WTC11 (cell line): ENCODE measurements around the gene DUT. TPM values are rescaled to one million over a fixed set of nuclear protein-coding genes. Genes with fewer than 3 reads are reported as not detected.

Experiments
- ATAC-seq: fragments of 200-7000 bp; cut with Tn5 transposase; 2 replicates; pipeline ENCODE4 v1.10.0; 2021; ENCODE audit warnings: mild to moderate bottlenecking, moderate library complexity
- CTCF ChIA-PET: fragments of 300-600 bp; sonication (Branson Sonifier 250); formaldehyde crosslinking; loops from one replicate; lab custom pipeline; 2021; ENCODE audit warnings: antibody characterized with exemption; lab: Charles Lee
- POLR2A ChIA-PET: fragments of 350-600 bp; sonication (Branson Sonifier 250); formaldehyde crosslinking; loops from one replicate; lab custom pipeline; 2021; ENCODE audit warnings: antibody characterized with exemption; lab: Charles Lee
- DNase-seq: peaks from one replicate; pipeline ENCODE4 v3.0.0; 2021; ENCODE audit warnings: low spot score
- H3K27ac Mint-ChIP-seq: 2 replicates; pipeline ENCODE4 v1.8.0; 2021; ENCODE audit warnings: mixed read lengths
- H3K27me3 Mint-ChIP-seq: 2 replicates; pipeline ENCODE4 v1.8.0; 2021; ENCODE audit warnings: low read depth, mild to moderate bottlenecking, moderate library complexity, mixed read lengths
- H3K36me3 Mint-ChIP-seq: 2 replicates; pipeline ENCODE4 v1.8.0; 2021; ENCODE audit warnings: mixed read lengths
- H3K4me1 Mint-ChIP-seq: 2 replicates; pipeline ENCODE4 v1.8.0; 2022; ENCODE audit warnings: mixed read lengths
- H3K4me3 Mint-ChIP-seq: 2 replicates; pipeline ENCODE4 v1.8.0; 2021; ENCODE audit warnings: mild to moderate bottlenecking, moderate library complexity, mixed read lengths
- H3K9me3 Mint-ChIP-seq: 2 replicates; pipeline ENCODE4 v1.8.0; 2021; ENCODE audit warnings: mixed read lengths
- ATF3 ChIP-seq: sonication (generic); formaldehyde crosslinking; conservative IDR thresholded peaks from 2 replicates; pipeline ENCODE4 v1.8.1; 2022; ENCODE audit warnings: mild to moderate bottlenecking, missing genetic modification reagents
- CDX4 ChIP-seq: fragments of 250-450 bp; sonication (Bioruptor Pico); IDR thresholded peaks from 2 replicates; pipeline ENCODE4 v1.9.0; 2021; ENCODE audit warnings: moderate library complexity, mild to moderate bottlenecking, inconsistent platforms, borderline replicate concordance
- E2F1 ChIP-seq: sonication (generic); formaldehyde crosslinking; IDR thresholded peaks from 2 replicates; pipeline ENCODE4 v1.8.0; 2022; ENCODE audit warnings: mild to moderate bottlenecking, missing genetic modification reagents
- FOXP4 ChIP-seq: sonication (generic); formaldehyde crosslinking; IDR thresholded peaks from 2 replicates; pipeline ENCODE4 v1.8.0; 2022; ENCODE audit warnings: mild to moderate bottlenecking, missing genetic modification reagents
- GABPB1 ChIP-seq: sonication (generic); formaldehyde crosslinking; IDR thresholded peaks from 2 replicates; pipeline ENCODE4 v1.8.1; 2023; ENCODE audit warnings: mild to moderate bottlenecking, missing genetic modification reagents
- IRF1 ChIP-seq: sonication (generic); formaldehyde crosslinking; IDR thresholded peaks from 2 replicates; pipeline ENCODE4 v1.8.0; 2023; ENCODE audit warnings: missing genetic modification reagents
- MXD4 ChIP-seq: fragments of 250-450 bp; sonication (Bioruptor Pico); IDR thresholded peaks from 2 replicates; pipeline ENCODE4 v1.8.0; 2021; ENCODE audit warnings: mild to moderate bottlenecking, moderate library complexity, borderline replicate concordance
- MYBL2 ChIP-seq: sonication (generic); formaldehyde crosslinking; IDR thresholded peaks from 2 replicates; pipeline ENCODE4 v1.8.1; 2023; ENCODE audit warnings: mild to moderate bottlenecking, moderate library complexity, missing genetic modification reagents
- RELA ChIP-seq: sonication (generic); formaldehyde crosslinking; IDR thresholded peaks from 2 replicates; pipeline ENCODE4 v1.8.1; 2022; ENCODE audit warnings: missing genetic modification reagents, mild to moderate bottlenecking, borderline replicate concordance
- SMAD3 ChIP-seq: sonication (generic); formaldehyde crosslinking; IDR thresholded peaks from 2 replicates; pipeline ENCODE4 v1.8.0; 2022; ENCODE audit warnings: missing genetic modification reagents, mild to moderate bottlenecking, borderline replicate concordance
- TCF7 ChIP-seq: sonication (generic); formaldehyde crosslinking; IDR thresholded peaks from 2 replicates; pipeline ENCODE4 v1.8.0; 2022; ENCODE audit warnings: mild to moderate bottlenecking, low read depth, missing genetic modification reagents, moderate library complexity
- ZBTB21 ChIP-seq: sonication (generic); formaldehyde crosslinking; IDR thresholded peaks from 2 replicates; pipeline ENCODE4 v1.8.1; 2023; ENCODE audit warnings: mild to moderate bottlenecking, missing genetic modification reagents, borderline replicate concordance
- ZBTB43 ChIP-seq: sonication (generic); formaldehyde crosslinking; IDR thresholded peaks from 2 replicates; pipeline ENCODE4 v1.8.1; 2023; ENCODE audit warnings: mild to moderate bottlenecking, missing genetic modification reagents
- ZNF138 ChIP-seq: sonication (generic); formaldehyde crosslinking; conservative IDR thresholded peaks from 2 replicates; pipeline ENCODE4 v1.8.1; 2022; ENCODE audit warnings: mild to moderate bottlenecking, moderate library complexity, missing genetic modification reagents
- ZNF281 ChIP-seq: sonication (generic); formaldehyde crosslinking; IDR thresholded peaks from 2 replicates; pipeline ENCODE4 v1.8.0; 2023; ENCODE audit warnings: mild to moderate bottlenecking, missing genetic modification reagents
- ZNF423 ChIP-seq: fragments of 250-450 bp; sonication (Bioruptor Pico); IDR thresholded peaks from 2 replicates; pipeline ENCODE4 v2.1.2; 2022; ENCODE audit warnings: mild to moderate bottlenecking, moderate library complexity
- ZNF532 ChIP-seq: fragments of 250-450 bp; sonication (Bioruptor Pico); IDR thresholded peaks from 2 replicates; pipeline ENCODE4 v1.9.0; 2021; ENCODE audit warnings: mild to moderate bottlenecking, borderline replicate concordance
- total RNA-seq: library from RNA; stranded (reverse); gene quantifications from 3 replicates; pipeline ENCODE4 v1.2.3, GENCODE V29; 2021

DUT gene
- total RNA-seq, 1 experiment from 2014 or later = 204 TPM

- TF ChIP-seq CDX4 (CRISPR knock-in tag) (no peak), FOXP4 (CRISPR knock-in tag) (no peak), E2F1 (no peak), RELA (CRISPR knock-in tag) (no peak), ZNF138 (CRISPR knock-in tag) (no peak), IRF1 (CRISPR knock-in tag) (no peak), ZBTB21 (CRISPR knock-in tag) (no peak), SMAD3 (CRISPR knock-in tag) (no peak), GABPB1 (CRISPR knock-in tag) (no peak), TCF7 (no peak), ZNF423 (CRISPR knock-in tag) (no peak), ATF3 (no peak), MYBL2 (CRISPR knock-in tag) (no peak), MXD4 (no peak), ZNF281 (no peak), ZBTB43 (no peak), ZNF532 (no peak)
- POLR2A ChIA-PET = no interaction called here
These were observed 14.0 kb upstream of the DUT start for GRCh38 chr15:48317221-48317620.

More at GRCh38 chr15:48317221-48317620, 14.0 kb upstream of the DUT start:
- Mint-ChIP-seq H3K9me3 (peaks cover 3% of the 10 kb centered on the region; the same call in 1 of the 2 replicates), H3K4me3 (no peak overlapping the region), H3K4me1 (peaks cover 32% of the 10 kb centered on the region), H3K27me3 (no peaks in the 10 kb centered on the region; the same call in 1 of the 2 replicates), H3K27ac (no peak overlapping the region), H3K36me3 (peaks cover 3% of the 10 kb centered on the region; the same call in 1 of the 2 replicates)
- CTCF ChIA-PET = no interaction called here
- ATAC-seq (no peak), DNase-seq (no peak)
